AG04450 (cell line): ENCODE measurements around the gene UROC1. TPM values are rescaled to one million over a fixed set of nuclear protein-coding genes. Genes with fewer than 3 reads are reported as not detected.

ENCODE experiments used
- CTCF ChIA-PET: fragments of 300-600, 350-600 bp; formaldehyde crosslinking; extraction: SDS; loops from one replicate; lab custom pipeline; 2022; ENCODE audit warnings: antibody characterized with exemption, inconsistent platforms; lab: Charles Lee
- POLR2A ChIA-PET: fragments of 350-600 bp; formaldehyde crosslinking; extraction: SDS; loops from one replicate; lab custom pipeline; 2021; ENCODE audit warnings: antibody characterized with exemption, inconsistent platforms; lab: Yijun Ruan, JAX
- DNase-seq: peaks from one replicate; pipeline ENCODE4 v3.0.0-alpha.2; 2011; ENCODE audit warnings: low read depth, low spot score
- H3K27ac ChIP-seq: one replicate; pipeline ENCODE4 v1.5.1; 2012; ENCODE audit warnings: low read depth, low read length, control low read depth
- H3K27me3 ChIP-seq: one replicate; pipeline ENCODE4 v1.6.0; 2012; ENCODE audit warnings: low read length; ENCODE audit not compliant: control insufficient read depth, insufficient read depth
- H3K4me3 ChIP-seq: 2 replicates; pipeline ENCODE4 v1.5.1; 2011; ENCODE audit warnings: mild to moderate bottlenecking, low read depth, low read length, control low read depth
- H3K9me3 ChIP-seq: 2 replicates; pipeline ENCODE4 v1.5.1; 2012; ENCODE audit warnings: low read length; ENCODE audit not compliant: control insufficient read depth, insufficient read depth
- CTCF ChIP-seq: IDR thresholded peaks from 2 replicates; pipeline ENCODE4 v1.5.1; 2011; ENCODE audit warnings: low read depth, low read length, control low read depth, inconsistent platforms
- polyA plus RNA-seq: library from polyadenylated mRNA; depleted of rRNA; stranded (reverse); fragments of >200 nt; gene quantifications from 2 replicates; pipeline ENCODE4 v1.2.3, GENCODE V29; 2011

Gene UROC1
- polyA plus RNA-seq, 1 experiment, result not detected

- CTCF ChIA-PET, result interaction anchor here (1.2 kb wide), 1 partner anchor 59 kb away, joined by 3 read pairs; no protein-coding TSS in a partner anchor
- POLR2A ChIA-PET, result interaction anchor here (0.5 kb wide), 1 partner anchor 58 kb away, joined by 3 read pairs; no protein-coding TSS in a partner anchor
- H3K9me3 ChIP-seq, result no peaks in the 10 kb centered on the region; the same call in 1 of the 2 replicates
These were observed 70.0 kb downstream of the UROC1 start for GRCh38 chr3:126447456-126448106.

DNA sequence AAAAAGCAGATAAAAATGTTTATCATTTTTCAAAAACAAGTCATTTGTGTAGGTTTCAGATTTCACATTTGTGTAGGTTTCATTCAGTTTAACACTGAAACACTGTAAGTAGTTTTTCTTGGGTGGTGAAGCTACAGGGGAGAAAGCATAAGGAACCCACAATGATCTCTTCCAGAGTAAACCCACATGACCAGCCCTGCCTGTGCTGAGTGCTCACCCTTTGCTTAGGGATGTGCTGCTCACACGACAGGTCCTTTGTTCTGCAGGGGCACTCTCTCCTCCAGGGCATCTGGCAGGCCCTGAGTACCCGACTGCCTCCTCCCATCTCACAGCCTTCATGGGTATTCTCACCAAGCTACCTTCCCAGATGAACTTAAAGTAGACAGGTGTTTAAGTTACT, 70.8 kb downstream of the UROC1 start:
- no peaks in the 10 kb centered on the region for H3K27me3 ChIP-seq
- H3K9me3 ChIP-seq, result no peaks in the 10 kb centered on the region; the same call in 1 of the 2 replicates
- no peak for TF ChIP-seq CTCF
- H3K27ac ChIP-seq, result no peak overlapping the region
- DNase-seq, result no peak
- no peak overlapping the region for H3K4me3 ChIP-seq
- POLR2A ChIA-PET, result no interaction called here
- CTCF ChIA-PET, result interaction anchor here (0.5 to 1.2 kb wide), 3 partner anchors 18 to 200 kb away, joined by 3 to 4 read pairs (median 3); no protein-coding TSS in a partner anchor

More at GRCh38 chr3:126447456-126448106, 70.0 kb downstream of the UROC1 start:
- DNase-seq, result no peak
- H3K27me3 ChIP-seq, result no peaks in the 10 kb centered on the region
- TF ChIP-seq CTCF, result no peak
- H3K27ac ChIP-seq, result no peak overlapping the region
- no peak overlapping the region for H3K4me3 ChIP-seq

DNA sequence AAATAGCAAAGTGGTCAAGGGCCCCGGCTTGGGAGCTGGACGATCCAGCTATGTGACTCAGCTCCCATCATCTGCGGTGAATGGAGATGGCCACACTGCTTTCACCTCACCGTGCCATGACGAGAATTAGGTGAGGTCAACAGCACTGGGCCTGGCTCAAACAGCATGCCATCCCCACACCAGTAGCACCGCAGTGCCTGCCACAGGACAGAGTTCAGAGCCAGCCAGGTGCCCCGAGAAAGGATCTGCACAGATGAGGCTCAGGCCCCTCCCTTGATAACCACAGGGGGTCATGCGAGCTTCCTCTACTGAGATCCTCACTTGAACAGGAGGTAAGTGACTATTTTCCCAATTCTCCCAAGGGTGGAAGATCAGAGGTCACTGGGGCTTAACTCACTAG, 71.3 kb downstream of the UROC1 start:
- no peak for DNase-seq
- no peak for TF ChIP-seq CTCF
- Histone ChIP-seq H3K27ac (no peak overlapping the region), H3K27me3 (no peaks in the 10 kb centered on the region), H3K9me3 (no peaks in the 10 kb centered on the region; the same call in 1 of the 2 replicates), H3K4me3 (no peak overlapping the region)
- ChIA-PET POLR2A (no interaction called here), CTCF (interaction anchor here (0.5 to 1.1 kb wide), 2 partner anchors 17 to 200 kb away, joined by 3 to 4 read pairs; no protein-coding TSS in a partner anchor)

DNA sequence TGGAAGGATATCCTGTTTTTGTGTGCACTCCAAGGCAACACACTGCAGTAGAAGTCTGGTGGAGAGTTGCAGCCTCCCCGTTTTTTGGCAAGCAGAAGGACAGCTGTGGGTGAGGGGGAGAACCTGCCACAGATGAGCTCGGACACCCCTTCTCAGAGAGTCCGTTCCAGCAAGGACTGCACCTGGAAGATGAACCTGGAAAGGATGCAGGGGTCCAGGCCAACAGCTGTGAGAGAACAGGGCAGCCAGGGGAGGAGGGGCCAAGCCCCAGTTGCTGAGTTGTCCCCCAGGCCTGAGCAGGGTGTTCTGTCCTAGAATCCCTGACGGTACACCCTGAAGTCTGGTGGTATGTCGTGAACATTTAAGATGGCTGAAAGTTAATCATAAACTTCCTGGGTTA, 72.1 kb downstream of the UROC1 start:
- Histone ChIP-seq H3K9me3 (no peaks in the 10 kb centered on the region; the same call in 1 of the 2 replicates), H3K4me3 (no peak overlapping the region), H3K27ac (no peak overlapping the region), H3K27me3 (no peaks in the 10 kb centered on the region)
- POLR2A ChIA-PET, result no interaction called here
- DNase-seq, result no peak
- CTCF ChIA-PET, result no interaction called here
- TF ChIP-seq CTCF, result no peak

DNA sequence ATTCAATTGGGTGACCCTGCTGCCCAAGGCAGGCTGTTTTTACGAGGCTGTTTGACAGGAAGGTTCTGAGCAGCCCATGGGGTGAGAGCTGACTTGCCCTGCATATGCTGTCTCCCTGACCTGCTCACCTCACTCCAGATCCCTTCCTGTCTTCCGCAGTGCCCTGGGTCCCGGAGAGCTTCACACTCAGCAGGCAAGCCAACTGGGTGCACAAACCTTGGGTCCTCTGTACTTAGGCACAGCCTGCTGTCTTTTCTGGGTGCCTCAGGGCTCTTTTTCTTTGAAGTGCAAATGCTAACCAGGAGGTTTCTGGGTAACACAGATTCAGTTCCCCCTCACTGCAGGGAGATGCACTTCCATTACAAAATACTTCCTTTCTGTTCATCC, 74.7 kb downstream of the UROC1 start:
- Histone ChIP-seq H3K4me3 (no peak overlapping the region), H3K27ac (no peak overlapping the region), H3K9me3 (no peaks in the 10 kb centered on the region; the same call in 1 of the 2 replicates), H3K27me3 (no peaks in the 10 kb centered on the region)
- POLR2A ChIA-PET, result no interaction called here
- TF ChIP-seq CTCF, result no peak
- no peak for DNase-seq
- CTCF ChIA-PET, result interaction anchor here (0.7 kb wide), 1 partner anchor 197 kb away, joined by 3 read pairs; no protein-coding TSS in a partner anchor
